Tibial nerve (tissue), 4 donors: ENCODE data around the gene TAS1R1. TPM values are rescaled to one million over a fixed set of nuclear protein-coding genes. Genes with fewer than 3 reads are reported as not detected.
A peak's percentile ranks its signal among the peaks of the same experiment; 100 is the strongest.
"Not testable (repeated sequence)": the region's sequence is repeated elsewhere in the genome, so short reads cannot be mapped to it uniquely, and the experiment has no call there.

ENCODE experiments used
- DNase-seq, 2 donors: peaks; one replicate each; pipeline ENCODE4 v3.0.0-alpha.2; 2019; ENCODE audit warnings: low spot score in 2 of 2
- H3K27ac ChIP-seq, 4 donors: fragments of 200-600 bp; sonication (generic) in 3 of 4; one replicate each; pipeline ENCODE4 v1.5.1; 2017 to 2019; ENCODE audit warnings: mild to moderate bottlenecking in 1 of 4
- H3K27me3 ChIP-seq, 2 donors: fragments of 200-600 bp; sonication (generic) in 1 of 2; one replicate each; pipeline versions ENCODE4 v1.5.1 to v1.6.0; 2017 to 2019
- H3K36me3 ChIP-seq, 3 donors: fragments of 200-600 bp; sonication (generic); one replicate each; pipeline ENCODE4 v1.5.1; 2018 to 2019
- H3K4me1 ChIP-seq, 4 donors: fragments of 200-600 bp; sonication (generic) in 3 of 4; one replicate each; pipeline ENCODE4 v1.5.1; 2017 to 2019
- H3K4me3 ChIP-seq, 4 donors: fragments of 200-600 bp; sonication (generic) in 3 of 4; one replicate each; pipeline ENCODE4 v1.5.1; 2017 to 2019; ENCODE audit warnings: mild to moderate bottlenecking in 1 of 4, moderate library complexity in 1 of 4
- H3K9me3 ChIP-seq, 4 donors: fragments of 200-600 bp; sonication (generic) in 3 of 4; one replicate each; pipeline ENCODE4 v1.5.1; 2017 to 2019
- CTCF ChIP-seq, 5 experiments: fragments of 200-600 bp in 3 of 5; fragments of 450-650 bp in 2 of 5; sonication (generic) in 3 of 5; IDR thresholded peaks; one replicate each; pipeline ENCODE4 v1.5.1; 2016 to 2019; ENCODE audit warnings: antibody characterized with exemption in 5 of 5, mild to moderate bottlenecking in 3 of 5, moderate library complexity in 2 of 5
- EP300 ChIP-seq, 2 donors: sonication (generic); formaldehyde crosslinking; IDR thresholded peaks; one replicate each; pipeline ENCODE4 v1.6.1; 2017; ENCODE audit warnings: antibody characterized with exemption in 2 of 2, mild to moderate bottlenecking in 1 of 2
- POLR2A ChIP-seq, 2 donors: fragments of 450-650 bp; IDR thresholded peaks; one replicate each; pipeline ENCODE4 v1.6.1; 2017; ENCODE audit warnings: antibody characterized with exemption in 2 of 2, mild to moderate bottlenecking in 2 of 2, moderate library complexity in 2 of 2
- WGBS, 2 donors: methylation state at CpG; one replicate each; pipeline ENCODE4 v1.1.5; 2018; 5-methylcytosine and 5-hydroxymethylcytosine counted together
- total RNA-seq, 4 donors: library from RNA; depleted of rRNA; stranded (reverse); fragments of >200 nt; gene quantifications; one replicate each; pipeline ENCODE4 v1.1.0, GENCODE V29; 2016

Gene TAS1R1
- total RNA-seq, 4 donors from 2014 or later: 0.22 to 0.78 TPM; not detected in 2

- Histone ChIP-seq H3K9me3 (no peaks in the 10 kb centered on the region), H3K27ac (peak within 1 kb of the TSS; percentile 57 to 85 (median 75)), H3K36me3 (peaks cover 0 to 13% (median 5%) of the 10 kb centered on the region in 3 donors), H3K4me3 (peak within 1 kb of the TSS; percentile 65 to 99 (median 84)), H3K27me3 (no peaks in the 10 kb centered on the region), H3K4me1 (peaks cover 0 to 30% (median 13%) of the 10 kb centered on the region in 4 donors)
- DNase-seq: peak; percentile 84 to 87
- TF ChIP-seq CTCF (IDR thresholded peaks at IDR 0.05) (peak; percentile 96 to 98 (median 97)), EP300 (IDR thresholded peaks at IDR 0.05) (peak in 1 of 2 donors; percentile 90), POLR2A (IDR thresholded peaks at IDR 0.05) (peak in 1 of 2 donors; percentile 50)
- 4 to 8% methylated on average over 16 to 38 of the region's 87 CpGs for WGBS, 2 donors
These were observed 838 bp upstream of the TAS1R1 start, which contains the start of gene NOL9 for GRCh38 chr1:6554031-6554906. NOL9 (minus strand) TSS chr1:6554513; CDS start chr1:6554502, 11 bp downstream.

- no peaks in the 10 kb centered on the region for H3K36me3 ChIP-seq
- no peaks in the 10 kb centered on the region for H3K9me3 ChIP-seq
- no peak for TF ChIP-seq CTCF (IDR thresholded peaks at IDR 0.05)
- TF ChIP-seq POLR2A (IDR thresholded peaks at IDR 0.05): no peak
- TF ChIP-seq EP300 (IDR thresholded peaks at IDR 0.05): no peak
- DNase-seq: no peak
- no peak overlapping the region for H3K27ac ChIP-seq
- peaks cover 0 to 23% (median 12%) of the 10 kb centered on the region in 4 donors for H3K4me1 ChIP-seq
- H3K4me3 ChIP-seq: no peak overlapping the region
- H3K27me3 ChIP-seq: no peaks in the 10 kb centered on the region
- 69 to 82% methylated on average over 1 of the region's 1 CpG for WGBS, 2 donors
These were observed 2.5 kb downstream of the TAS1R1 start for GRCh38 chr1:6557597-6557996.

- WGBS, 2 donors: 92% methylated on average over 11 of the region's 11 CpGs
- DNase-seq, H3K27me3 ChIP-seq, H3K36me3 ChIP-seq, H3K4me3 ChIP-seq, H3K27ac ChIP-seq, H3K9me3 ChIP-seq: not testable (repeated sequence)
- peaks cover 0 to 10% (median 3%) of the 10 kb centered on the region in 4 donors for H3K4me1 ChIP-seq
These were observed 4.1 kb downstream of the TAS1R1 start for GRCh38 chr1:6559161-6559560.

- Histone ChIP-seq H3K27me3 (peaks cover 0 to 3% of the 10 kb centered on the region in 2 donors), H3K27ac (no peak overlapping the region), H3K4me1 (peaks cover 0 to 3% (median 0%) of the 10 kb centered on the region in 4 donors), H3K36me3 (no peaks in the 10 kb centered on the region), H3K9me3 (no peaks in the 10 kb centered on the region), H3K4me3 (no peak overlapping the region)
- DNase-seq: no peak
- no peak for TF ChIP-seq EP300 (IDR thresholded peaks at IDR 0.05)
- TF ChIP-seq CTCF (IDR thresholded peaks at IDR 0.05): no peak
- no peak for TF ChIP-seq POLR2A (IDR thresholded peaks at IDR 0.05)
- WGBS, 2 donors: 68 to 72% methylated on average over 9 of the region's 9 CpGs
These were observed 5.2 kb downstream of the TAS1R1 start for GRCh38 chr1:6560267-6560666.

GRCh38 chr1:6569033-6569432 lies 13.9 kb downstream of the TAS1R1 start:
- no peak for TF ChIP-seq POLR2A (IDR thresholded peaks at IDR 0.05)
- no peak for TF ChIP-seq EP300 (IDR thresholded peaks at IDR 0.05)
- TF ChIP-seq CTCF (IDR thresholded peaks at IDR 0.05): no peak
- WGBS, 2 donors: 93% methylated on average over 11 of the region's 11 CpGs
- no peak overlapping the region for H3K4me3 ChIP-seq

More at GRCh38 chr1:6569033-6569432, 13.9 kb downstream of the TAS1R1 start:
- Histone ChIP-seq H3K9me3 (peaks cover 0 to 11% (median 0%) of the 10 kb centered on the region in 4 donors), H3K36me3 (no peaks in the 10 kb centered on the region), H3K27ac (no peak overlapping the region), H3K4me1 (no peaks in the 10 kb centered on the region), H3K27me3 (no peaks in the 10 kb centered on the region)
- DNase-seq: no peak
